Measurements from ENCODE around the gene IFI30. TPM values are rescaled to one million over a fixed set of nuclear protein-coding genes. Genes with fewer than 3 reads are reported as not detected.

The IFI30 gene
- total and polyA plus RNA-seq, 5 experiments from 2014 or later = 3.3 to 15.3 (median 7.1) TPM

GRCh38 chr19:18164072-18164471 lies 9.5 kb upstream of the IFI30 start:
- Mint-ChIP-seq H3K4me1 (peaks cover 4 to 14% (median 11%) of the 10 kb centered on the region in 4 donors), H3K9me3 (no peaks in the 10 kb centered on the region), H3K27ac (peak overlapping the region in 1 of 10 donors; percentile 38), H3K4me3 (no peak overlapping the region), H3K36me3 (peaks cover 0 to 42% (median 9%) of the 10 kb centered on the region in 3 donors), H3K27me3 (no peaks in the 10 kb centered on the region)
- ATAC-seq (no peak), DNase-seq (no peak)
- POLR2A ChIA-PET = interaction anchor here (0.7 to 0.9 kb wide), 2 partner anchors 29 to 68 kb away, joined by 3 read pairs; partner anchors contain the start of gene MPV17L2

DNA sequence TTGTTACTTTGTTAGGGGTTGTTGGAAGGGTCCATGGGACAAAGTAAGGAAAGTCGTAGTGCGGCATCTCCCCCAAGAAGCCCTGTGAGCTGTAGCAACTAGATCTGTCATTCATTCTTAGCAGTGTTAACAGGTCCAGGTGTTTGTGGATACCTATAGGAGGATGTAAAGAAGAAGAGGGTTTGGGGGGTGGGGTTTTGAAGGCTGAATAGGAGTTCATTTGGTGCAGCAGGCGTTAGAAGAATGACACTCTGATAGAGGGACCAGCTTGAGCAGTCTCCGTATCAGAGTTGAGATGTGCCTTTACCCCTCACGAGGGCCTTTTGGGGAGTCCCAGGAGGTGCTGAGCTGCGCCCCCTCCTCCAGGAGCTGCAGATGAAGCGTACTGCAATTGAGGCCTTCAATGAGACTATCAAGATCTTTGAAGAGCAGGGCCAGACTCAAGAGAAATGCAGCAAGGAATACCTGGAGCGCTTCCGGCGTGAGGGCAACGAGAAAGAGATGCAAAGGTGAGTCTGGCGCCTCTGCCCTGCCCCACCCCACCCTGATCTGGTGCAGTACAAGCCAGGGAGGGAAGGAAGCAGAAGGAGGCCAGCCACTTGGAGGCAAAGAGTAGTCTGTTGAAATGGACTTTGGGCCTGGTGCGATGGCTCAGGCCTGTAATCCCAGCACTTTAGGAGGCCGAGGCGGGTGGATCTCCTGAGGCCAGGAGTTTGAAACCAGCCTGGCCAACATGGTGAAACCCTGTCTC lies 7.6 kb upstream of the IFI30 start:
- no peaks in the 10 kb centered on the region for H3K9me3 Mint-ChIP-seq
- ATAC-seq (no peak), DNase-seq (no peak)
- peaks cover 0 to 20% (median 4%) of the 10 kb centered on the region in 4 donors for H3K4me1 Mint-ChIP-seq
- POLR2A ChIA-PET = interaction anchor here (0.6 to 1.5 kb wide), 2 partner anchors 8 to 66 kb away, joined by 3 read pairs; no protein-coding TSS in a partner anchor
- peak overlapping the region in 2 of 10 donors; percentile 22 to 34 for H3K27ac Mint-ChIP-seq
- peaks cover 0 to 53% (median 9%) of the 10 kb centered on the region in 3 donors for H3K36me3 Mint-ChIP-seq
- no peaks in the 10 kb centered on the region for H3K27me3 Mint-ChIP-seq
- H3K4me3 Mint-ChIP-seq = no peak overlapping the region

GRCh38 chr19:18167011-18167410 lies 6.6 kb upstream of the IFI30 start:
- H3K4me1 Mint-ChIP-seq = peaks cover 0 to 25% (median 3%) of the 10 kb centered on the region in 4 donors
- no peaks in the 10 kb centered on the region for H3K9me3 Mint-ChIP-seq
- H3K27me3 Mint-ChIP-seq = no peaks in the 10 kb centered on the region
- DNase-seq = no peak
- ATAC-seq = no peak
- H3K4me3 Mint-ChIP-seq = no peak overlapping the region
- POLR2A ChIA-PET = interaction anchor here (1.0 kb wide), 1 partner anchor 150 kb away, joined by 3 read pairs; no protein-coding TSS in a partner anchor
- H3K36me3 Mint-ChIP-seq = peaks cover 0 to 53% (median 9%) of the 10 kb centered on the region in 3 donors
- H3K27ac Mint-ChIP-seq = no peak overlapping the region

DNA sequence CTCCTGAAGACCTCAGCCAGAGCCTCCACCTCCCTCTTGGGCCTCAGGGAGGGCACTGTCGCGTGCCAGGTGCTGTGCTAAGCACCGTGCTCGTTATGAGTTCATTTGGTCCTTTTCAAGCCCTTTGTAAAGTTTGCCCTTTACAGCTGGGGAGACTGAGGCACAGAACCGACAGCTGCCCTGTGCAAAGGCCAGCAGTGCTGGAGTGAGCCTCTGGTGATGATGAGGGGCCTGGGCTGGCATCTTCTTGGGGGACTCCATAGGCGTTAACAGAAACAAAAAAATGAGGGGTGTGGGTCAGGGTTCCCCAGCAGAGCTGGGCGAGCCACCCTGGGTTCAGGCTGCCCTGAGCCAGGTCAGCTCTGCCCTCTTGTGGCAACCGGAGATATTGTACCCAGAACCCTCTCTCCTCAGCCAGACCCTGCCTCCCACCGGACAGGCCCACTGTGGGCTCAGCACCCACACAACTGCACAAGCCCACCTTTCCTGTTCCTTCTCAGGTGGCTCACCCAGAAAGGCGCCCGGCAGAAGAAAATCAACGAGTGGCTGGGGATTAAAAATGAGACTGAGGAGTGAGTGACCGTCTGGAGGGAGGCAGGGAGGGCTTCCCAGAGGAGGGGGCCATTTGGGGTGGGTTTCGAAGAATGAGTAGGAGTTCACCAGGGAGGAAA lies 5.5 kb upstream of the IFI30 start:
- peak; percentile 40 to 75 (median 59) for DNase-seq
- H3K27ac Mint-ChIP-seq = peak overlapping the region in 5 of 10 donors; percentile 9 to 52 (median 34)
- no peaks in the 10 kb centered on the region for H3K9me3 Mint-ChIP-seq
- H3K4me3 Mint-ChIP-seq = no peak overlapping the region
- no peaks in the 10 kb centered on the region for H3K27me3 Mint-ChIP-seq
- H3K4me1 Mint-ChIP-seq = peaks cover 3 to 32% (median 5%) of the 10 kb centered on the region in 4 donors
- peak; percentile 94 to 95 for ATAC-seq
- peaks cover 0 to 52% (median 9%) of the 10 kb centered on the region in 3 donors for H3K36me3 Mint-ChIP-seq
- POLR2A ChIA-PET = interaction anchor here (0.5 to 1.2 kb wide), 5 partner anchors 24 to 309 kb away, joined by 3 to 6 read pairs (median 3); no protein-coding TSS in a partner anchor

GRCh38 chr19:18168673-18169381 lies 4.8 kb upstream of the IFI30 start:
- ATAC-seq (no peak), DNase-seq (no peak)
- Mint-ChIP-seq H3K27ac (peak overlapping the region in 1 of 10 donors; percentile 34), H3K27me3 (no peaks in the 10 kb centered on the region), H3K4me1 (peaks cover 5 to 36% (median 8%) of the 10 kb centered on the region in 4 donors), H3K36me3 (peaks cover 0 to 46% (median 9%) of the 10 kb centered on the region in 3 donors), H3K4me3 (no peak overlapping the region), H3K9me3 (no peaks in the 10 kb centered on the region)
- POLR2A ChIA-PET = interaction anchor here (0.9 to 1.2 kb wide), 3 partner anchors 23 to 109 kb away, joined by 3 to 6 read pairs (median 4); no protein-coding TSS in a partner anchor

- no peak for ATAC-seq
- POLR2A ChIA-PET = interaction anchor here (0.7 to 1.1 kb wide), 4 partner anchors 21 to 155 kb away, joined by 3 to 8 read pairs (median 4); no protein-coding TSS in a partner anchor
- Mint-ChIP-seq H3K9me3 (no peaks in the 10 kb centered on the region), H3K27ac (peak overlapping the region in 6 of 10 donors; percentile 35 to 82 (median 52)), H3K4me1 (peaks cover 5 to 50% (median 17%) of the 10 kb centered on the region in 4 donors), H3K36me3 (peaks cover 0 to 36% (median 6%) of the 10 kb centered on the region in 3 donors), H3K4me3 (peak overlapping the region in 2 of 10 donors; percentile 20 to 73), H3K27me3 (no peaks in the 10 kb centered on the region)
- no peak for DNase-seq
Observed at GRCh38 chr19:18170714-18171255, 2.8 kb upstream of the IFI30 start.

- H3K4me1 Mint-ChIP-seq = peaks cover 5 to 56% (median 17%) of the 10 kb centered on the region in 4 donors
- DNase-seq (peak in 1 of 10 donors; percentile 60), ATAC-seq (no peak)
- H3K4me3 Mint-ChIP-seq = peak overlapping the region in 1 of 10 donors; percentile 50
- peaks cover 0 to 27% (median 6%) of the 10 kb centered on the region in 3 donors for H3K36me3 Mint-ChIP-seq
- POLR2A ChIA-PET = interaction anchor here (0.5 to 1.1 kb wide), 4 partner anchors 14 to 154 kb away, joined by 3 to 8 read pairs (median 5); no protein-coding TSS in a partner anchor
- no peaks in the 10 kb centered on the region for H3K9me3 Mint-ChIP-seq
- H3K27me3 Mint-ChIP-seq = no peaks in the 10 kb centered on the region
- peak overlapping the region in 5 of 10 donors; percentile 43 to 82 (median 52) for H3K27ac Mint-ChIP-seq
Observed at GRCh38 chr19:18171605-18172327, 1.8 kb upstream of the IFI30 start.

DNA sequence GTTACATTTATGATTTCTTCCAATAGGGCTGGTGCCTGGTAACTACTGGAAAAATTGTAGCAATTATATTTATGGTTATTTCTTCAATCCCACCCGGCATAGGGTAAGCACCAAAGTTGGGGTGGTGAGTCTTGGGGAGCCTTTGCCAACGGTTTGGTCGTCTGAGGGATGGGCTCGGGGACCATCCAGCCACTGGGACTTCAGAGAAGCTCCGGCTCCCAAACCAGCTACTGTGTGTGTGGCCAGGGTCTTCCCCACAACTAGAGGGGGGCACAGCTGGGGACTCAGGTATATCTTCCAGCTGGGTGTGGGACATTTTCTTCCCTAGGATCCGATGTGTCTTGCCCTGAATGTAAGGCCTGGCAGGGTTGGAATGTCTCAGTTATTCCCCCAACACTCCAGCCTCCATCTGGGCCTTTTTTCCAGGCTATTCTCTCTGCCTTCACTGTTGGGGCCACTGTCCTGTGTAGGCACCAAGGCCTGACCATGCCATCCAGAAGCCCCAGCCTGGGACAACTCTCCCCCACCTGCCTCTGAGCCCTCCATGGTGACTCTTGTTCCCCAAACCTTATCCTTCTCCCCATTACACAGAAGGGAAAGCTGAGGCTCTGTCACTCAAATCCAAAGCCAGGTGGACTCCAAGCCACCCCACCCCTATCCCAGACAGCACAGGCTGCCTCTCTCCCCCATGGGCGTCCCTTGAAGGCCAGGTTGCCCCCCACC lies 1.1 kb upstream of the IFI30 start:
- peak overlapping the region in 6 of 10 donors; percentile 14 to 76 (median 64) for H3K27ac Mint-ChIP-seq
- H3K27me3 Mint-ChIP-seq = no peaks in the 10 kb centered on the region
- peaks cover 5 to 60% (median 17%) of the 10 kb centered on the region in 4 donors for H3K4me1 Mint-ChIP-seq
- H3K36me3 Mint-ChIP-seq = peaks cover 0 to 20% (median 3%) of the 10 kb centered on the region in 3 donors
- no peaks in the 10 kb centered on the region for H3K9me3 Mint-ChIP-seq
- DNase-seq (no peak), ATAC-seq (no peak)
- POLR2A ChIA-PET = interaction anchor here (0.5 kb wide), 1 partner anchor 15 kb away, joined by 5 read pairs; no protein-coding TSS in a partner anchor
- peak overlapping the region in 9 of 10 donors; percentile 12 to 91 (median 51) for H3K4me3 Mint-ChIP-seq

DNA sequence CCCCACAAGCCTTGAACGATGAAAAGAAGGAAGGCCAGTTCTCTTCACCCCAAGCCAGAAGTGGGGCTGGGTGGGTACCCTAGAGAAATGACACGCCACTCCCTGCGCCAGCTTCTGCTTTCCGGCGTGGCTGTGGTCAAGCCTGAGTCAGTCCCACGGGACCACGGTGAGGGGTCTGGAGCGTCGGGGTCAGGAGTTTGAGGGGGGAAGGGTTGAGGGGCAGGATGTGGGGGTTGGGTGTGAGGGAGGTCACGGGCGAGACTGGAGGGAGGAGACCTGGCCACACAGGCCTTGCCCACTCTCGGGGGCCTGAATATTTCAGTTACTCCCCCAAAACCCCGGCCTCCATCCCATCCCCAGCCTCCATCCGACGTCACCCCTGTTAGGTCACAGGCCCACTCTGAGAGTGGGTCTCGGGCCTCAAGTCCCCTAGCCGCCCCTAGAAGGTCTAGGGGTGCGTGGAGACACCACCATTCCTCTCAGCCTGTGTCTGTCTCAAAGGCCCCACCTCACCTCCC lies 500 bp upstream of the IFI30 start:
- Mint-ChIP-seq H3K27ac (peak overlapping the region in 9 of 10 donors; percentile 47 to 91 (median 76)), H3K27me3 (no peaks in the 10 kb centered on the region), H3K4me3 (peak overlapping the region; percentile 70 to 93 (median 89)), H3K4me1 (peaks cover 4 to 58% (median 16%) of the 10 kb centered on the region in 4 donors), H3K9me3 (no peaks in the 10 kb centered on the region), H3K36me3 (peaks cover 0 to 14% (median 2%) of the 10 kb centered on the region in 3 donors)
- DNase-seq (peak in 2 of 10 donors; percentile 41 to 67), ATAC-seq (no peak)
- POLR2A ChIA-PET = no interaction called here

DNA sequence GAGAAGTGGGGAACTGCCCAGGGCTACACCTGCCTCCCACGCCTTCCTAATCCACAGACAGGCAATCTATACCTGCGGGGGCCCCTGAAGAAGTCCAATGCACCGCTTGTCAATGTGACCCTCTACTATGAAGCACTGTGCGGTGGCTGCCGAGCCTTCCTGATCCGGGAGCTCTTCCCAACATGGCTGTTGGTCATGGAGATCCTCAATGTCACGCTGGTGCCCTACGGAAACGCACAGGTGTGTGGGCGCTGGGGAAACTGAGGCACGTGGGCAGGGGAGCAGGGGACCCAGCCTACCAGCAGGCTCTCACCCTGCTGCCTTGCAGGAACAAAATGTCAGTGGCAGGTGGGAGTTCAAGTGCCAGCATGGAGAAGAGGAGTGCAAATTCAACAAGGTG lies 1.4 kb downstream of the IFI30 start:
- no peak for DNase-seq
- H3K27me3 Mint-ChIP-seq = no peaks in the 10 kb centered on the region
- no peaks in the 10 kb centered on the region for H3K9me3 Mint-ChIP-seq
- H3K36me3 Mint-ChIP-seq = peaks cover 0 to 4% (median 0%) of the 10 kb centered on the region in 3 donors
- peaks cover 4 to 57% (median 16%) of the 10 kb centered on the region in 4 donors for H3K4me1 Mint-ChIP-seq
- no peak for ATAC-seq
- peak overlapping the region in 1 of 10 donors; percentile 51 for H3K27ac Mint-ChIP-seq
- H3K4me3 Mint-ChIP-seq = peak overlapping the region; percentile 4 to 90 (median 27)
- POLR2A ChIA-PET = interaction anchor here (0.6 to 1.5 kb wide), 3 partner anchors 10 to 839 kb away, joined by 3 to 9 read pairs (median 4); no protein-coding TSS in a partner anchor

Data from naive thymus-derived CD8-positive, alpha-beta T cell (primary cell).